Measurements from ENCODE around the gene RNF13. TPM values are rescaled to one million over a fixed set of nuclear protein-coding genes. Genes with fewer than 3 reads are reported as not detected.
"Not testable (repeated sequence)": the region's sequence is repeated elsewhere in the genome, so short reads cannot be mapped to it uniquely, and the experiment has no call there.

The RNF13 gene
- total RNA-seq, 1 donor from 2014 or later, result 88.3 TPM

DNA sequence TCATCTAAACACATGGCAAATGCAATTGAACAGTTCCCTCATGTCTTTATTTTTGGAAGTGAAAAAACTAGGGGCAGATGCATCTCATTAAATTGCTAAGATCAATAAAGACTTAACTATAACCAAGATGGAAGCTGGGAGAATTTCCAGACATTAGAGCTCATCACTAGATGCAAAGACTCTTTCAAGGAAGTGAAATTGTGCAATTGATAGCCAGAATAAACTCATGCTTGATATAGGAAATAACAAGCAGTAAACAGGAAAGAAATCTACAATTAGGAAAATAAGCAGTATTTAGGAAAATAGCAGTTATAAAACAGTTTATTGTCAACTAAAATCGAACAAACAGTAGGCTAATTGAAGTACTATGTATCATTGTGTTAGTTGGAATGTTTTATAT lies 11.8 kb upstream of the RNF13 start:
- DNase-seq (ENCODE audit: low read depth in 2 of 2), result no peak

DNA sequence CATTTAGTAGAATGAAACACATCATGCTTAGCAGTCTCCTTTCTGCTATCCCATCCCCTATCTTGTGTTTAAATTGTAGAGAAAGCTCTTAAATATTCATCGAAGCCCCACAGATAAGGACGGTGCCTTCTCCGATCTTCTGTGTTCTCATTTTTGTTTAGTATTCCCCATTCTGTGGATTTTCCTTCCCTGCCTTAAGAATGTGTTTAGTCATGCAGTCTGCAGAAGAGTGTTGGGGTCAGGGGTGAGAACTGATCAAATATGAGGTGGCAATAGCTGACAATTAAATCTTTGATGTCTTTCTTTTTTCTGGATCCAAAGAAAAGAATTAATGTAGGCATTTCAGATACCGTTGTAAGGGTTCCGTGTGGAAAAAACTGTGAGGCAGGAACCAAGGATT lies 11.4 kb upstream of the RNF13 start:
- DNase-seq (ENCODE audit: low read depth in 2 of 2), result no peak

DNA sequence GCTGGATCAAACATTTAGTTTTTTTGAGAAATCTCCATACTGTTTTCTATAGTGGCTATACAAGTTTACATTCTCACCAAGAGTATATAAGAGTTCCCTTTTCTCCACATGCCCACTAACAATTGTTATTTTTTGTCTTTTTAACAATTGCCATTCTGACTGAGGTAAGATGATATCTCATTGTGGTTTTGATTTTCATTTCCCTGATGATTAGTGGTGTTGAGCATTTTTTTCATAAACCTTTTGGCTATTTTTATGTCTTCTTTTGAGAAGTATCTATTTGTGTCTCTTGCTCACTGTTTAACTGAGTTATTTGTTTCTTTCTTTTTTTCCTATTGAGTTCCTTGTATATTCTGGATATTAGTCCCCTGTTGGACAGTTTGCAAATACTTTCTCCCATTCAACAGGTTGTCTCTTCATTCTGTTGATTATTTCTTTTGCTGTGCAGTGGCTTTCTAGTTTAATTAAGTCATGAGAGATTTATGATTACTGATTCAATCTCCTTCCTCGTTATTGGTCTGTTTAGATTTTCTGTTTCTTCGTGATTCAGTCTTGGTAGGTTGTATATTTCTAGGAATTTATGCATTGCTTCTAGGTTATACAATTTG lies 6.7 kb upstream of the RNF13 start:
- no peak for DNase-seq (ENCODE audit: low read depth in 2 of 2)

DNA sequence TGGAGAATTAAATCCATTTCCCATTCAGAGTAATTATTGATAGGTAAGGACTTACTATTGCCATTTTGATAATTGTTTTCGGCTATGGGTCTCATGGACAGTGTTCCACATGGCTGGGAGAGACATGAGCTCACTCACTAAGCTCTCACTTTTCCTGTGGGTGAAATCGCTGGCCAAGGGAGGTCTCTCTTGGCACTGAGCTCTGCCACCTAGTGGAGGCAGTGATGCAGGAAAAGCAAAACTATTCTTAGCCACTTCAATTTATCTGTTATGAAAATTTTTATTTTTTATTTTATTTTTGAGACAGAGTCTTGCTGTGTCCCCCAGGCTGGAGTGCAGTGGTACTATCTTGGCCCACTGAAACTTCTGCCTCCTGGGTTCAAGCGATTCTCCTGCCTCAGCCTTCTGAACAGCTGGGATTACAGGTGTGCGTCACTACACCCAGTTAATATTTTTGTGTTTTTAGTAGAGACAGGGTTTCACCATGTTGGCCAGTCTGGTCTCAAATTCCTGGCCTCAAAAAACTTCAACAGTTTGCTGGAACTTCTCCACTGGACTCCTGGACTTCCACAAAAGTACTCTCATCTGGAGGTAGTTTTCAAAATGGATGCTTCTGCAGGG lies 4.7 kb upstream of the RNF13 start:
- DNase-seq (ENCODE audit: low read depth in 2 of 2), result peak; percentile 81 to 89

DNA sequence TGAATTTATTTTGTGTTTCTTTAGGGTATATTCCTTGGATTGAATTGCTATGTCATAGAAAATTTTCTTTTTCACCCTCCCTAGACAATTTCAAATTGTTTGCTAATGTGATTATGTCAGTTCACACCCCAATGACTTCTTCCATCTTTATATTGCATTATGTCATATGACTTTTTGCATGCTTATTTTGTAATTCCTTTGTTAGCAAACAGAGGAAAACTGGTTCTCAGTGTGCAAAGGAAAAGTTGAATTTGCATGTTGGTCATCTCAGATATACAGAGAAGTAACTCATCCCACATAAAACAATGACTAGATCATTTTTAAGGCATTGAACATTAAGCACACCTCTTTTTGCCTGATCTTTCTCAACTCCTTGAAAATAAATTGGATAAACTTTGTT lies 3.3 kb upstream of the RNF13 start:
- no peak for DNase-seq (ENCODE audit: low read depth in 2 of 2)

DNA sequence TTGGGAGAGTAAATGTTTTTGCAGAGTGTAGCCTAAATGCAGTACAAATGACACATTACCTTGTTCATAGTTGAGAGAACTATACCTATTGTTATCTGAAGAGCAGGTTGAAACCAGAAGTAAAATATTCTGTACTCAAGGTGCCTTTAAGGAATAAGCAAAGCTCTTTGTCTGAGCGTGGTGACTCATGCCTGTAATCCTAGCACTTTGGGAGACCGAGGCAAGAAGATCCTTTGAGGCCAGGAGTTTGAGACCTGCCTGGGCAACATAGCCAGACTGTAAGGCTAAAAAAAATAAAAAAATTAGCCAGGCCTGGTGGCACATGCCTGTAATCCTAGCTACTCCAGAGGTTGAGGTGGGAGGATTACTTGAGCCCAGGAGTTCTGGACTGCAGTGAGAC lies 2.2 kb upstream of the RNF13 start:
- no peak for DNase-seq (ENCODE audit: low read depth in 2 of 2)

DNA sequence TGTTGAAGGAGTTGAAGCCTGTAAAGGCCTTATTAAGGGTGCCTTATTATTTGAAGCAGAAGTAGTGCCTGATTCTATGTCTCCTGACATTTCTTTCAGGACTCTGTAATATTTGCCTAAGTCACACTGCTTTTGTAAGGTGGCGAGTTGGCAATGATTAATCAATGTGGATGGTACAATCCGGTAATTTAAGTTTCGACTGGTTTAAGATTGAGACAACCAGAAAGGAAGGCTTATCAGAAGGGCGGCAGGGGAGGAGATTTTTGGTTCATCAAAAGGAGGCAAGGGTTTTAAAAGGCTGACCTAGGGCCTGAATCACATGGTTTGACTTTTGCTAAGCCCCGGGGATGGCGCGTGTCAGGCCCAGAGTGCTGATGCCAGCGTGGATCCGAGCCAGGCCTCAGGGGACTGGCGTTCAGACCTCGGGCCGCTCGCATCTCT lies 830 bp upstream of the RNF13 start:
- DNase-seq (ENCODE audit: low read depth in 2 of 2), result no peak

DNA sequence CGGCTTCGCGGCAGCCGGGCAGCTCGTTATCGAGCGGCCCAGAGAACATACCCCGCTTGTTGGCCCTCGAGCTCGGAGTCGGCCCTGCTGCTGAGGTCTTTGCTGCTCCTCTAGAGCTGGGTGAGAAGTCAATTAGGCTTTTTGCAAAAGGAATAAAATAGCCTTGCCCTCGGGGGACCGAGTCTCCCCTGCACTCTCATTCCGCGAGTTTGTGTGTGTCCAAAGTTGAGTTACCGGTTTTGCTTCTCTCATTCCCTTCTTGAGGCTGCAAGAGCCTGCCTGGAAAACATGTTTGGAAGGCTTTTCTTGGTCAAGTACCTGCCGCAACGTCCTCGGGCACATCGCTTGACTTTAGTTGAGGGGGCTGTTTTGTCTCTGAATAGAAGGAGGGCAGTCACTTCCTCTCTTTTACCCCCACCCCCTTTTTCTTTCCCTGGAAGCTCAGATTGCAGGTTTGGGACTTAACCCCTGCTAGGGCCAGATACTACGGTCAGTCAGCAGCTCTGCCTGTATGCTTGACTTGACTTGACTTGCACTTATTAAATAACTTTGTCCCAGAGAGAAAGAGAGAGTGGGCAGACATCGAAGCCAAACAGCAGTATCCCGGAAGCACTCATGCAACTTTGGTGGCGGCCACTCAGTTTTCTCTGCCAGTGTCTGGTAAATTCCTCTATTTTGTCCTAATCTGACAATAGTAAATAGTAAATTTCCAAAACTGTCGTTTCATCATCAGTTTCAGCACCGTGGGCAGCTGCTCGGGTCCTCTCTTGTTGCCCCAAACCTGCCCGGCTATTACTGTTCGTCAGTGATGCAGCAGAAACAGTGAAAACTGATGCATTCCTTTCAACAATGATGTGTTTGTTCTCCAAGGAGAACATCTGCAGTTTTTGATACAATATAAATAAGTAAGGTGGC lies 609 bp downstream of the RNF13 start:
- DNase-seq (ENCODE audit: low read depth in 2 of 2), result peak; percentile 41 to 45

DNA sequence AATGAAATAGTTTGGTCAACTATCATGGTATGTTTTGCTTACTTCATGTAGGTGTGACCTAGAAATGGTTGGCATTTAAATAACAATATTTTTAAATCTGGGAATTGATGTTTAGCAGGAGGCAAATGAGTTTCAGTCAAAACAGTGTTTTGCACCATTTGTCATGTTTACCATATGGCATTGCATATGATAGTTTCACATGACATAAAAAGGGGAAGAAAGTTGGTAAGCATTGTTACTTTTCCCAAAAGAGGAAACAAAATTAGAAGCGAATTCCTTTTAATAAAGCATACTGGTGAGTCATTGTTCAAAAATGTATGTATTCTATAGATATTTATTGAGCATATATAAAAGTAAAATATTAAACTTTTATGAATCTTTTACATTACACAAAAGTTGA lies 2.3 kb downstream of the RNF13 start:
- no peak for DNase-seq (ENCODE audit: low read depth in 2 of 2)

DNA sequence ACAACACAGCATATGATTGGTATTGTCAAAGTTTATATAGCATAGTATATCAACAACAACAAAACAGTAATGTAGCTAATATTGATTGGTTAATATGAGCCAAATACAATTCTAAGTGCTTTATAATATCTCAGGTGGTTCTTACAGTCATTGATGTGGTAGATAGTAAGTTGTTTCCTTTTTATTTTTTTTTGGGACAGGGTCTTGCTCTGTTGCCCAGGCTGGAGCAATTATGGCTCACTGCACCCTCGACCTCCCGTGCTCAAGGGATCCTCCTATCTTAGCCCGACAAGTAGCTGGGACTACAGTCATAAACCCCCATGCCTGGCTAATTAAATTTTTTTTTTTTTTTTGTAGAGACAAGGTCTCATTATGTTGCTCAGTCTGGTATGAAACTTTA lies 2.7 kb downstream of the RNF13 start:
- DNase-seq (ENCODE audit: low read depth in 2 of 2), result no peak

DNA sequence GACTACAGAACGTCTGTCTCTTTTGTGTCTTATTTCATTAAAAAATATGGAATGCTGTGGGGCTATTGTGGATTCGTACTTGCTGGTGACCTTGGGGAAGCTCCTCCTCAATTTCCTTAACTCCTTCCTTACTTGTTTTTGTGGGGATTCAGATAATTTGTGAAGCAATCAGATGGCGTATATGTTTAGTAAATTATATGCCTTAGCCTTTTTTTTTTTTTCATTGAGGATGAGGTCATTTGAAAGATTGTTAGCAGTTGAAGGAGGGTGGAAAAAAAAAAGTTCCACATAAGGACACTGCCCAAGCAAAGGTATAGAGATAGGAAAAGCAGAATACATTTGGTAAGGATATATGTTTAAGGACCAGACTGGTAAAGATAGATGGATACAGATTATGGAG lies 3.3 kb downstream of the RNF13 start:
- DNase-seq (ENCODE audit: low read depth in 2 of 2), result no peak

DNA sequence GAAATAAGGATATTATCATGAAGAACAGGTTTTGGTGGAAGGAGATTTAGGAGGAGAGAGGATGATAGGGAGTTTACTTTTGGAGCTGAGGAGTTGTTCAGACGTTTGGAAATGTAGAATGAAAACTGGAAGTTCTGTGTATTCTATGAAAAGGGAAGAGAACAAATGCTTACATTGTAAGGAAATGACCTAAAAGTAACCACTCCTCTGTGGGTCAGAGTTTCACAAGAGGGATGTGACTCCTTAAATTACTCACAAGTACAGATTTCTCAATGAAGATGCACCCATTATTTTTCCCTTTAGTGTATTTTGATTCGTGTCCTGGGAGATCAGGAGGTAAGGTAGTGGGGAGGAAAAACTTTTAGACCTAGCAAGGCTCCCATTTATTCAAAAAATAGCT lies 4.0 kb downstream of the RNF13 start:
- DNase-seq (ENCODE audit: low read depth in 2 of 2), result peak in 1 of 2 donors; percentile 46

DNA sequence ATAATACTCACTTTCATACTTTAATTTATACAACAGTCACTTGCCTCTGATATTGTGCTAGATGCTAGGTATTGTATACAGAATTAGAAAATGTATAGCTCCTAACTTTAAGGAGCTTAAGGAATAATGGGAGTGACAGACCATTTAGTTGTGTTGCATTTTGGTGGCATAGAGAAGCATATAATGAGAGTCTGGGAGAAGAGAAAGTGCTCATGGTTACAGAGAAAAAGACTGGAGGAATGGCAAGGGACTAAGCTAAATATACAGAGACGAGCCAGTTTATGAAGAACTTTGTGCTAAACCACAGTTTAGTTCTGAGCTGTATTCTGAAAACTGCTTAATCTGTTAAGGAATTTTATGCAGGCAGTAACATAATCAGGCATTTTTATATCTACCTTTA lies 6.4 kb downstream of the RNF13 start:
- DNase-seq (ENCODE audit: low read depth in 2 of 2), result no peak

DNA sequence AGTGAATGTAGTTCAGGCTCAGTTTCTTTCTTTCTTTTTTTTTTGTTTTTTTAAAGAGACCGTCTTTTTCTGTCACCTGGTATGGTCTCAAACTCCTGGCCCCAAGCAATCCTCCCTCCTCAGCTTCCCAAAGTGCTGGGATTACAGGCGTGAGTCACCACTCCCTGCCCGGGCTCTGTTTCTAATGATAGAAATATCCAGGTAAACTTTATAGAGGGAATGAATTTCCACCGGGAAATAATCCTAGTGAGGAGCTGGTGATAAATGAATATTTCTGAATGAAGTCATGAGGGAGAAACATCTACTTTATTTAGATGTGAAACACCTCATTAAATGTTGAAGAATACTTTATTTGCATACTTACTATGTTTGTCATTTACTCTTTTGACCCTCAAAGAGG lies 7.2 kb downstream of the RNF13 start:
- DNase-seq (ENCODE audit: low read depth in 2 of 2), result no peak

DNA sequence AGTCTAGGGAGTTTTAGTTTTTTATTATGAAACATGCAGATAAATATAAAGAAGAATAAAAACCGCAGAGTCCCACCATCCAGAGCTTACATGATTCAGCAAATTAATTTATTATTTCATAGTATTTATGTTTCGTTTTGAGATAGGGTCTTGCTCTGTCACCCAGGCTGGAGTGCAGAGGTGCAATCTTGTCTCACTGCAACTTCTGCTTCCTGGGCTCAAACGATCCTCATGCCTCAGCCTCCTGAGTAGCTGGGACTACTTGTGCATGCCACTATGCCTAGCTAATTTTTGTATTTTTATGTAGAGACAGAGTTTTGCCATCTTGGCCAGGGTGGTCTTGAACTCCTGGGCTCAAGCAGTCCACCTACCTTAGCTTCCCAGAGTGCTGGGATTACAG lies 13.6 kb downstream of the RNF13 start:
- DNase-seq (ENCODE audit: low read depth in 2 of 2), result no peak

DNA sequence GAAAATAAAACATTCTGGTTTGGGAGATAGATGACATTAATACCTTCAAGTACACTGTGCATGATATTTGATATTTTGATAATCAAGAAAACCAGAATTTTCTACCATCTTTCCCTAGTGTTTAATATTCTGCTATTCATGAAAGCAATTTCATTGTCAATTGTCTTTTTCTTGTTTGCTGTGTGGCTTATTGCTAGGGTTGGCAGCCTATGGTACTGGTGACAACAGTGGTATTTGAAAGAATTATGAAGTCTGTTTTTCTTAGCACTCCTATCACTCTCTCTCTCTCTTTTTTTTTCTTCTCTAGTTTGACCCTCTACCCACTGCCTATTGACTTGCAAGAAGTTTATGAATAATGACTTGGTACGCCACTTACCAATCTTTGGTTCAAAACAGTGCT lies 15.4 kb downstream of the RNF13 start:
- DNase-seq (ENCODE audit: low read depth in 2 of 2), result no peak

DNA sequence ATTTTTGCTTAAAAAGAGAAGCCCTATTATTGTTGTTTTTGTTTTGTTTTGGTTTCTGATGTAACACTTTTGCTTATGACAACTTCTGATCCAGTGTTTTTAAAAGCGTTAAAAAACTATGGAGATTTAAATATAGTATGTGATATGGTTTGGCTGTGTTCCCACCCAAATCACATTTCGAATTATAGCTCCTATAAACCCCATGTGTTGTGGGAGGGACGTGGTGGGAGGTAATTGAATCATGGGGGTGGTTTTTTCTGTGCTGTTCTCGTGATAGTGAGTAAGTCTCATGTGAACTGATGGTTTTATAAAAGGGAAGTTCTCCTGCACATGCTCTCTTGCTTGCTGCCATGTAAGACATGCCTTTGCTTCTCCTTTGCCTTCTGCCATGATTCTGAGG lies 16.6 kb downstream of the RNF13 start:
- DNase-seq (ENCODE audit: low read depth in 2 of 2), result not testable (repeated sequence)

DNA sequence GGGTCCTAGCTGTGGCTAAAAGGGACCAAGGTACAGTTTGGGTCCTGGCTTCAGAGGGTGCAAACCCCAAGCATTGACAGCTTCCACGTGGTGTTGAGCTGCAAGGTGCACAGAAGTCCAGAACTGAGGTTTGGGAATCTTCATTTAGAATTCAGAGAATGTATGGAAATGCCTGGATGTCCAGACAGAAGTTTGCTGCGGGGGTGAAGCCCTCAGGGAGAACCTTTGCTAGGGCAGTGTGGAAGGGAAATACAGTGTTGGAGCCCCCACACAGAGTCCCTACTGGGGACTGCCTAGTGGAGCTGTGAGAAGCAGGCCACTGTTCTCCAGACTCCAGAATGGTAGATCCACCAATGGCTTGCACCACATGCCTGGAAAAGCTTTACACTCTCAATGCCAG lies 17.9 kb downstream of the RNF13 start:
- no peak for DNase-seq (ENCODE audit: low read depth in 2 of 2)

DNA sequence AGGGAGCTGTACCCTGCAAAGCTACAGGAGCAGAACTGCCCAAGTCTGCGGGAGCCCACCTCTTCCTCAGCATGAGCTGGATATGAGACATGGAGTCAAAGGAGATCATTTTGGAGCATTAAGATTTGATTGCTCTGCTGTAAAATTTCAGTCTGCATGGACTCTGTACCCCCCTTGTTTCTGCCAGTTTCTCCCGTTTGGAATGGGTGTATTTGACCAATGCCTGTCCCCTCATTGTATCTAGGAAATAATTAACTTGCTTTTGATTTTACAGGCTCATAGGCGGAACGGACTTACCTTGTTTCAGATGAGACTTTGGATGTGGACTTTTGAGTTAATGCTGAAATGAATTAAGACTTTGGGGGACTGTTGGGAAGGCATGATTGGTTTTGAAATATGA lies 18.3 kb downstream of the RNF13 start:
- no peak for DNase-seq (ENCODE audit: low read depth in 2 of 2)

DNA sequence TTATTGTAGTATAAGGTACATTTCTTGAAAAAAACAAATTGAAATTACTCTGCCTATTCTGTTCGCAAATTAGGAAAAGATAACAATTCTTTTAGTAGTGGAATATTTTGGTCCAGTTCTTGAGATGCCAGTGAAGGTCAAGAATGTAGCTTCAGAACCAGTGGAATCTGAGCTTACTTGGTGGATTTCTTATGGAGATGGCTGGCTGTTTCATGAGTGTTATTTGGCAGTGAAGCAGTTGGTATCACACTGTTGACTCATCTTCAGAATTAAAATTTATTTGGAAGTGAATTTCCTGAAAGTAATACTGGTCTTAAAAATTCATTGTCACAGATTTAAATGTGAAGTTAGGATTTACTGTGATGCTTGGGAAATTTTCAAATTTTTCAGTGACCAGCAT lies 19.1 kb downstream of the RNF13 start:
- DNase-seq (ENCODE audit: low read depth in 2 of 2), result no peak

DNA sequence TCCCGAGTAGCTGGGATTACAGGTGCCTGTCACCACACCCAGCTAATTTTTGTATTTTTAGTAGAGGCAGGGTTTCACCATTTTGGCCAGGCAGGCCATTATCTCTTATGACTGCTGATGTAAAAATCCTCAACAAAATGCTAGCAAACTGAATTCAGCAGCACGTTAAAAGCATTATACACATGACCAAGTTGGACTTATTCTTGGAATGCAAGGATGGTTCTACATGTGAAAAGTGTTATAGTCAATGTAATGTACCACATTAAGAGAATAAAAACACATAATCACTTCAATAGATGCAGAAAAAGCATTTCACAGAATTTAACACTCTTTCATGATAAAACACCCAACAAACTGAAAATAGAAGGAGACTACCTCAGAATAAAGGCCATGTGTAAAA lies 20.2 kb downstream of the RNF13 start:
- DNase-seq (ENCODE audit: low read depth in 2 of 2), result no peak

DNA sequence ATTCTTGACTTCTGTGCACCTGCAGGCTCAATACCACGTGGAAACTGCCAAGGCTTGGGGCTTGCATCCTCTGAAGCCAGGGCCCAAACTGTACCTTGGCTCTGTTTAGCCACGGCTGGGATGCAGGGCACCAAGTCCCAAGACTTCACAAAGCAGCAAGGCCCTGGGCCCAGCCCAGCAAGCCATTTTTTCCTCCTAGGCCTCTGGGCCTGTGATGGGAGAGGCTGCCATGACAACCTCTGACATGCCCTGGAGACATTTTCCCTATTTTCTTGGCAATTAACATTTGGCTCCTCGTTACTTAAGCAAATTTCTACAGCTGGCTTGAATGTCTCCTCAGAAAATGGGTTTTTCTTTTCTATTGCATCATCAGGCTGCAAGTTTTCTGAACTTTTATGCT lies 25.5 kb downstream of the RNF13 start:
- not testable (repeated sequence) for DNase-seq (ENCODE audit: low read depth in 2 of 2)

DNA sequence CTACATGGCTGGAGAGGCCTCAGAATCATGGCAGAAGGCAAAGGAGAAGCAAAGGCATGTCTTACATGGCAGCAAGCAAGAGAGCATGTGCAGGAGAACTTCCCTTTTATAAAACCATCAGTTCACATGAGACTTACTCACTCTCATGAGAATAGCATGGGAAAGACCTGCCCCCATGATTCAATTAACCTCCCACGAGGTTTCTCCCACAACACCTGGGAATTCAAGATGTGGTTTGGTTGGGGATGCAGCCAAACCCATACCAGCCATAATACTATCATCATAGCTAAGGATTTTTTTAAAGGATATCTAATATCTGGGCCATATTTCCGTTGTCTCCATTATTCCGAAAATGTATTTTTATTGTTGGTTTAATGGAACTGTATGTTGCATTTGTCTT lies 26.5 kb downstream of the RNF13 start:
- DNase-seq (ENCODE audit: low read depth in 2 of 2), result not testable (repeated sequence)

All from lung microvascular endothelial cell (primary cell).